Measurements from ENCODE around the gene ADARB1. TPM values are rescaled to one million over a fixed set of nuclear protein-coding genes. Genes with fewer than 3 reads are reported as not detected.
A peak's percentile ranks its signal among the peaks of the same experiment; 100 is the strongest.

ADARB1 gene
- total RNA-seq, 1 donor from 2014 or later = 32.0 TPM

DNA sequence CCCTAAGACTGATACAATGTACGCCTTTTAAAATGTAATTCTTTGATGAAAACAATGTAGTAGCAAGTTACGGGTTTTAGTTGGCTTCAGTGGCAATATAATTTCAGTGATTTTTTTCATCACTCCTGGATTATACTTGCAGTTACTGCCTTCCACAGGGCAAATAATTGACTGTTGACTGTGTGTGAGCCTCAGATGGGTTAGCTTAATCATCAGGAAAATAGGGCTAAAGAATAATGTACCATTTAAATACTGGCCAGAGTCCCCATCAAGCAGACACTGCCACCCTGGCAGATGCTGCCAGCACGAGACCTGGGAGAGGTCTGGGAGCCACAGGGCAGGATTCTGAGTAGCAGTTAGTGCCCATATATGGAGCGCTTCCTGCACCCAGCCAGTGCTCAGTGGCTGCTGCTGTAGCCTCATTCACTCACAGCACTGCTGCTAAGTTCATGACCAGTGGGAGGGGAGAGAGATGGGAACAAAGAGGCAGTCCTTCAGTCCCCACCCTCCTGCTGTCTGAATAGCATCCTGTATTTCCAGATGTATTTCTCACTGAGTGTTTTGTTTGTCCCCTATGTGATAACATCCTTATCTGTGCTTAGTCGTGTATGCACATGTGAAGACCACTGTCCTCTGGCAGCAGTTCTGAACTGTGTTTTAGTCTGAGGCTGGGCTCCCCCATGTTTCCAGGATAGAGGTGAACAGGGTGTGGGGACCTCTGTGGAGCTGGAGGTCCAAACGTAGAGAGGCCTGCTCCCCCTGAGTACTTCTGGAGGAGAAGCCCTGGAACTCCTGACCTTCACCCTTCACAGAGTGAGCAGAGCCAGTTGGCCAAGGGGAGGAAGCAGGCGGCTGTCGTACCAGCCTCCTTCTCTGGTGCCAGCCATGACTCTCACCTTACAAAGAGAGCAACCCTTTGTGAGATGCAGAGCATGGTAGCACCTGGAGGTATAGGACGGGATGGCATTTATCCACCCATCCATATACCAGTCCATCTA is 80.4 kb downstream of the ADARB1 start:
- DNase-seq = peak; percentile 29

DNA sequence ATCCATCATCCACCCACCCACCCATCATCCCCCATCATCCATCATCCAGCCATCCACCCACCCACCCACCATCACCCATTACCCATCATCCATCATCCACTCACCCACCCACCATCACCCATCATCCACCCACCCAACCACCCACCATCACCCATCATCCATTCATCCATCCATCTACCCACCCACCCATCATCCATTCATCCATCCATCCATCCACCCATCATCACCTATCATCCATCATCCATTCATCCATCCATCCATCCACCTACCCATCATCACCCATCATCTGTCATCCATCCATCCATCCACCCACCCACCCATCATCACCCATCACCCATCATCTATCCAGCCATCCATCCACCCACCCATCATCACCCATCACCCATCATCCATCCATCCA is 81.5 kb downstream of the ADARB1 start:
- DNase-seq = no peak

DNA sequence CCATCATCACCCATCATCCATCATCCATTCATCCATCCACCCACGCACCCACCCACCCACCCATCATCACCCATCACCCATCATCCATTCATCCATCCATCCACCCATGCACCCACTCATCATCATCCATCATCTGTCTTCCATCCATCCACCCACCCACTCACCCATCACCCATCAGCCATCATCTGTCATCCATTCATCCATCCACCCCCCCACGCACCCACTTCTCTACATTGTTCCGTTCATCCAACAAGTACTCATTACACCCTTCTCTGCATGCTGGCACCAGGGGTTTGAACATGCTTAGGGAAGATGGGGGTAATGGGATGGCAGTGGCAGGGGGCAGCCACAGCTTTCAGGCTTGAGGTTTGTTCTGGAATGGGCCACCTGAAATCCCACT is 82.1 kb downstream of the ADARB1 start:
- DNase-seq = no peak

DNA sequence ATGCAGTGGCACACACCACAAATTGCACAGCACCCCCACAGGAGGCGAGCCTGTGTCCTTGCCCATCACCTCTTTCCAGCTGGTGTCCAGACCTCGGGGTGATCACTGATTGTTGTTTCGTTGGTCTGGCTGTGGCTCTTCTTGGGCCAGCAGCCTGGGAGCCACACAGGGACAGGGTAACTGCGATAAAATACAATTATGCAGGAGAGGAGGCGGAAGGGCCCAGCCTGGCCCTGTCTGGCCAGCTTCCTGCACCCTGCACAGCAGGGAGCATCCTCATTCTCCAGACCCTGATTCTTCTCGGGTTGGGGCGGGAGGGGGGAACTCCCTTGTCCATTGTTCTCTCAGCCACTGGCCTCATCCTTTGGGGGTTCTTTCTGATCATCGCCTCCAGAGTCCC is 83.6 kb downstream of the ADARB1 start:
- no peak for DNase-seq

DNA sequence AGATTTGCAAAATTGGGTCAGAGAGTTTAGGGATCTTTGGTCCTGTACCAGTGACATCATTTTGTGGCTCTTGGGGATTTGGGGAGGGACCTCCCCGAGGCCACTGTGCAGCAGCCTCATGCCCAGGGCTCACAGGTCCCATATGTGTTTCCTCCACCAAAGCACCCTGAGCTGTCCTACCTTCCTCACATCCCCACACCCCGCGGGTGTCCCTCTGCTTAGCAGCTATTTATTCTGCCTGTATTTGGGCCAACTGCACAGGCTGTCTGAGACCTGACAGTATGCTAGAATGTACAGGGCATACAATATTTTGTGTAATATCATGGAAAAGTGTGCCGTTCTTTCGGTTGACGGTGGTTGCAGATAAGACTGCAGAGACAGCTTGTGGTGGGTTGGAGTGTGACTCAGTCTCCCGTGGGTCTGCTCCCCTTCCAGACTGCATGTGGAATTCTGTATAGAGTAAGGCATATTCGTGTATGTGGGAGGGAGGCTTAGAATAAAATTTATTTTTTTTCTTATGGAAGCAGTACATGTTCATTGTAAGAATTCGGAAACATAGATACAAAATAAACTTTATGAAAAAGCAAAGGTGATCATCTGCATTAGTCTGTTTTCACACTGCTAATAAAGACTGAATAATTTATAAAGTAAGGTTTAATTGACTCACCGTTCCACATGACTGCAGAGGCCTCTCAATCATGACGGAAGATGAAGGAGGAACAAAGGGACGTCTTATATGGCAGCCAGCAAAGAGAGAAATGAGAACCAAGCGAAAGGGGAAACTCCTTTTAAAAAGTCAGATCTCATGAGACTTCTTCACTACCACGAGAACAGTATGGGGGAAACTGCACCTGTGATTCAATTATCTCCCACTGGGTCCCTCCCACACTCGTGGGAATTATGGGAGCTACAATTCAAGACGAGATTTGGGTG is 84.4 kb downstream of the ADARB1 start:
- DNase-seq = no peak

DNA sequence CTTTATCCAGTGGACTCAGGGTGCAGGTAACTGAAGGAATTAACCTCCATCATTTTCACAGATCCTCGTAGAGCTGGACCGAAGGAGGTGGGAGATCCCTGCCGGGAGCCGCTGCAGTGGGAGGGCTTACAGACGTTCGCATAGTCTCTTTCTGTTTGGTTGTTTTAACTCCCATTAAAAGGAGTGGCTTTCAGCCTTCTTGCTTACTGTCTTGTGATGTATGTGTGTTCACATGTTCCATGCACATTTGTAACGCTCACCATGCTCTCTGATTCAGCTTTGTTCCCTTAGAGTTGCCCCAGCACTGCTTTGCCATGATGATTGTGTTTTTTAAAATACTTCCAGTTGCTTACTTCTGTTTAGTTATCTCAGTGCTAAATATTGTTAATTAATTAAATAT is 85.8 kb downstream of the ADARB1 start:
- no peak for DNase-seq

DNA sequence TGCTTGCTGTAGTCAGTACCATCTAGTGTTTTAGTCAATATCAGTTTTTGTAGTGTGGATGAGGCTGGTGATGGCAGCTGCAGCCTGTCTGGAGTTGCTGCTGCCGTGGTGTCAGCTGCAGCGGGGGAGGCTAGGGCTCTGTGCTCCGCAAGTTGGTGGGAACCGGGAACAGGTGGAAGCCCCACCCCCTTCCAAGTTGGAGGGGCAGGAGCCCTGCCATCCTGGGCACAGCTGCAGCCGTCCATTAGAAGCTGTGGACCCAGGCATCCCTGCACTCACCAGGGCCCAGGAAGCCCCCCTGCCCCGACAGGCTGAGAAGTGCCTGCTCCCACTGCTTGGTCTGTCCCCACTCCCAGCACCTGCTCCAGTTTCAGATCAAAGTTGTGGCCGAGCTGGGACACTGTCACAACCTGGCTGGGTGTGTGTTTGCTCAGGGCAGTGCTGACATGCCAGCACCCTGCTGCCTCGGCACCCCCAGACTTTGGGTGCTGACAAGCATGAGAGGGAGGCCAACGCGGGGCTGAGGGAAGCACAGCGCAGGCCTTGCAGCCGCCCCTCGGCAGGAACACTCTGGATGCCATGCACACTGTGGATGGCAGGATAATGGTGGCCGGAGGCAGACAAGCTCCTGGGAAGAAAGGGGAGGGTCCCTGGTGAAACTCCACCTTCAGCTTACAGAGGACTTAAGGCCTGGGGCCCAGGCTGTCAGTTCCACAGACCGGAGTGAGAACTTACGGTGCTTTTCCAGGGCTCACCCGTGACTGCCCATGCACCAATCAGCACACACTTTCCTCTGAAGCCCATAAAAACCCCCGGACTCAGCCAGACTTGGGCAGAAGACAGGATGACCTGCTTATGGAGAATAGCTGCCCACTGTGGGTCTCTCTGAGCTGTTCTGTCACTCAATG is 86.9 kb downstream of the ADARB1 start:
- DNase-seq = no peak

DNA sequence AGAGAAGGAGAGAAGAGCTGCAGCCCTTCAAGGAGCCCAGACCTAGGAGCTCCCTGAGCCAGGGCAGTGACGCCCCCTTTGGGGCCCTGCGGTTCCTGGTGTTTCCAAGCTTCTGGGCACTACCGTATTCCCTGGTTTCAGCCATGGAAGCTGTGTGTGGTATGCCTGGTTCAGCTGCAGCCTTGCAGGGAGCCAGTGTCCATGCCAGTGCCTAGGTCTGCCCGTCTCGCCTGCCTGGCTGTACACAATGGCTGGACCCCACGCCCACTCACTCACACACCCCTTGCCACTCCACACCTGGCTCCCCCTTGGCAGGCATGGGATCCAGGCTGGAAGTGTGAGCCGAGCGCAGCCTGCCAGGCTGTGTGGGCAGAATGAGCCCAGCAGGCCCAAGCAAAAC is 87.7 kb downstream of the ADARB1 start:
- DNase-seq = no peak

DNA sequence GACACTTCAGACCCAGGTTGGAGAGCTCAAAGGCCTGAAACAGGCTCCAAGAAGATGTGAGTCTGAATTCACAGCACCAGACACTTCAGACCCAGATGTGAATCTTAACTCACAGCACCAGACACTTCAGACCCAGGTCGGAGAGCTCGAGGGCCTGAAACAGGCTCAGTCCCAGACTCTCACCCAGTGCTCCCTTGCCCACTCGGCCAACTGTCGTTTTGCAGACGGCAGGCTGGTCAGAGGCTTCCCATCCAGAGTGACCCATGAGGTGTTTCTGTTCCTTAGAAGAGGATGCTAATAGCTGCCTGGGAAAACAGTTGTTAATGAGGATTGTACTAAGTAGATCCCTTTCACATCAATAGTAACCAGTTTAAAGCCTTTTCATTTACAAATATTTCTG is 88.4 kb downstream of the ADARB1 start:
- DNase-seq = no peak

DNA sequence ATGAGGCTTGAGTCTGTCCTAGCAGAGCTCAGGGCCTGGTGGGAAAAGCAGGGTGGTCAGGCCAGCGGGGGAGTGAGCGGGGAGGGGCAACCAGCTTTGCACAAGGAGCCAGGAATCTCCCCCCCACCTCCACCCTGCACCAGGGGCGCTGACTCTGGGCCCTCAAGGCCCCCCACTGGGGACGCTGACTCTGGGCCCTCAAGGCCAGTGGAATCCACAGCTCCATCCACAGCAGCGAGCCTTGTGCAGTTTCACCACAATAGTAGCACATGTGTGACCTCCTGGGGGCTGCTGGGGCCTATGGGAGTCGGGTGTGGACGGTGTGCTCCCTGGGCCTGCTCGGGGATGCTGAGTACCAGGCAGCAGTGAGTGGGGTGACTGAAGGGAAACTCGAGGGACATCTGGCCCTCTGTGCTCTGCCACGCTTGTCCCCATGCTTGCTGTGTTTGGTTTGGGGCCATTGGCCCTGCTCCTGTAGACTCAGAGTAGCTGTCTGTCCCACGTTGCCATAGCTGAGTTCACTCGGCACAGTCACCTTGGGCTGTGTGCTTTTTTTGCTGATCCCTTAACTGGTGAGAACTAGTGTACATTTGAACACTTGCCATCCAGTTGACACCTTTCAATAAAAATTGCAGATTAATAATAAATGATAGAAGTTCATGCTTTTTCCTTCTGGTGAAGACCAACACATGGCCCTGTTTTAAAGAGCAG is 89.2 kb downstream of the ADARB1 start:
- DNase-seq = no peak

DNA sequence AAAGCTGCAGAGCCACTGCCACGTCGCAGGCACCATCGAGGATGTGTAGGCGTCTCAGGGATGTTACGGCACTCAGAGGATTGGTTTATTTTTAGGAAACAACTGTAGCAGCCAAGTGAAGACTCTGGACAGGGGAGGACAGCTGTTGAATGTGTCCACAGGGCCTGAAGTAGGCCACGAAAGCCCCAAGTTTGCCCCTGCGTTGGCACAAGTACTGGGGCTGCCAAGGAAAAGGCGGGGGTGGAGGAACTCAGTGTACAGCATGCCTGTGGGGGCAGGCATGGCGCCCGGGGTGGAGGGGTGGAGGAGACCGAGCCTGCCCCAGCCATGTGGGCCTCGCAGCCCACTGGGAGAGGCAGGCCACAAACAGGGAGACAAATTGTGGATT is 89.7 kb downstream of the ADARB1 start:
- no peak for DNase-seq

DNA sequence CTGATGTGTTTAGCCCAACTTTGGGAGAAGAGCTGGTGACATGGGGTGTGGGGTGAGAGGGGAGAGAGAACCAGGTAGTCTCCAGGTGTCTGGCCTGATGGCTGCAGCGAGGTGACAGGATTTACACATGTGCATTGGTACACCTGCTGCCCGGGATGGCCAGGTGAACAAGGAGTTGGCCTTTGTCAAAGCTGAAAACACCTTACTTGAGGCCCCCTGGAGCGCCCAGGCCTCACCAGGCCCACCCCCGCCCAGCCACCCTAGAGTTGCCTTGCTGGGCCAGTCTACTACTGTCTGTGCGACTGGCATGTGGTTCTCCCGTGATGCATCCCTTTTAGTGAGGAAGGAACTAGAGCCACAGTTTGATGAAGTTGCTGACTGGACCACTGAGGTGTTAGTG is 90.5 kb downstream of the ADARB1 start:
- DNase-seq = no peak

DNA sequence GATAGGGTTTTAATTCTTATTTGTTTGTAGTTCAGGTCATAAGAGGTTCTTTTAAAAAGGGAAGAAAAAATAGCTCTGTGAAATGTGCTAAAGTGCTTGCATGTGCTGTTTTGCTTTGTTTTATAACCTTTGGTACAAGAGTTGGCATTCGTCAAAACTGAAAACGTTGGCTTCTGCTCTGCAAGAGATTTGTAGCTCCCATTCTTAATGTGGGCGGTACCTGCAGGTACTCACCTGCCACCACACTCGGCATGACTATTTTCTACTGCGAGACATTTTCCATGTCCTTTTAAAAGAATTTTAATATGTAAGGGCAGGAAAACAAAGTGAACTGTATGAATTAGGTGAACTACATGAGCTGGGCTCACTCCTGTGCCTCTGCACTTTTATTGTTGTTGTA is 92.6 kb downstream of the ADARB1 start:
- no peak for DNase-seq

DNA sequence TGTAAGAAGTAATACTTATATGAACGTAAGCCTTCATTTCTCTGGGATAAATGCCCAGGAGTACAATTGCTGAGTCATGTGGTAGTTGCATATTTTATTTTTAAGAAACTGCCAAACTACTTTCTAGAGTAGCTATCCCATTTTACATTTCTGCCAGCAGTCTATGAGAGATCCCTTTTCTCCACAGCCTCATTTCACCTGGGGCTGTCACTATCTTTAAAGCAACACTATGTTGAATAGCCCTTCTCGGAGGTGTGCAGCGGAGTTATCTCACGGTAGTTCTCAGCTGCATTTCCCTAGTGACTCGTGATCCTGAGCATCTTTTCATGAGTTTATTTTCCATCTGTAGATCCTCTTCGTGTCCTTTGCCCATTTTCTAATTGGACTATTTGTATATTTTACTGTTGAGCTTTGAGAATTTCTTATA is 93.4 kb downstream of the ADARB1 start:
- no peak for DNase-seq

DNA sequence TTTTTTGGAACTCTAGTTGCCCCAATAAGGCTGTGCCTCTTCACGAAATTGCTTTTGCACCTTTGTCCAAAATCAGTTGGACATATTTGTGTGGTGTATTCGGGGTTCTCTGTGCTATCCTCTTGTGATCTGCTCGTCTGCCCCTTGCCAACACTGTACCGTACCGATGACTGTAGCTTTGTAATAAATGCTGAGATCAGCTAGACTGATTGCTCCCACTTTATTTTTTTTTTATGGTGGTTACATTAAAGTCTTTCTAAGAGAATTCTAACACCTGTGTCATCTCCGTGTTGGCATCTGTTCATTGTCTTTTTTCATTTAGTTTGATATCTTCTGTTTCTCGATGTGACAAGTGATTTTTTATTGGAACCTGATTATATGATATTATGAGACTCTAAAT is 94.1 kb downstream of the ADARB1 start:
- no peak for DNase-seq

DNA sequence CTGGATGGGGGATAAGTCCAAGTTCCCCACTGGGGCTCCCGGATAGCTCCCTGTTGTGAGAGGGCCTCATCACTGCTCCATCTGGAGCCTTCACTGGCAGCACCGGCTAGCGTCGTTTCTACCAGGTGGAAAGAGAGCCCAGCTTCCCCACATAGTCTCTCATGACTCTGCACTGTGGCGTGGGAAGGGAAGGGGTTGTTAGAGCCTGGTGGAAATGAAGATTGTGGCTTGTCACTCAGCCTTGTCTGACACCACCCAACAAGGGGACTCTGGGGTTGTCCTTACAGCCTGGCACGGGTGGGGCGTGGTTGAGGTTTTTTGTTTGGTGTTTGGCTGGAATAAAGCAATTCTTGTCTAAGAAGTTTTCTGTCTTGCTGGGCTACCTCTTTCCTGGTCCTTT is 94.6 kb downstream of the ADARB1 start:
- no peak for DNase-seq

DNA sequence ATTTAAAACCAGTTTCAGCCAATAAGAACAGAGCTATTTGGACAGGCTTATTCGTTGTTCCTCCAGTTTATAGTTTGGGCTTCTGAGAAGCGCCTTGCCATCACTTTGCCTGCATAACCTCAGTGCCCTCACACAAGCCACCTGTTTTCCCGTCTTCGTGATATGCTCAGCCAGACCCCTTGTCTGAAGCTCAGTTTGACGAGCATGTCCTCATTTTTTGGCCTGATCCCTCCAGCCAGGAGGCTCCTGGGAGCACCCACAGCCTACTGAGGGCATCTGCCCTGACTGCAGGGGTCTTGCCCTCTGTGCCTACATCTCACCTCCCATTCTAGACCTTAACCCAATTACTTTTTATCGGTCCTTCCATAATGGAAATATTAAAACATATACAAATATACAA is 95.3 kb downstream of the ADARB1 start:
- no peak for DNase-seq

DNA sequence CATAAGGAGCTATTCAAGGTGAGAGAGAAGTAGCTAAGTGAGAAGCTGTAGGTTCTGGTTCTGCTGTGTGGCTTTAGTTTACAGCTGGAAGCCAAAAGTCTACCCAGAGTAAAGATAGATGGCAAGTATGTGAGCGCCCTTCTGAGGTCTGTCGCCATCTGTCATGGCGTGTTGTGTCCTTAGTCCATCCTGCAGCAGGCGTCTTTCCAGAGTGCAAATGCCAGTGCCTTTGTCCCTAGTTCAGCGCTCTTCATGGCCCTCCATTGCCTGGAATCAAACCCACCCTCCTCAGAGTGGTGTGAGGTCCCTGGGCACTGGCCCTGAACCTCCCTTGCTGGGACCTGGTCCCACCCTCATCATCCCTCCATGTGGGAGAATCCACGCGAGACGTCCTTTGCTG is 96.6 kb downstream of the ADARB1 start:
- no peak for DNase-seq

DNA sequence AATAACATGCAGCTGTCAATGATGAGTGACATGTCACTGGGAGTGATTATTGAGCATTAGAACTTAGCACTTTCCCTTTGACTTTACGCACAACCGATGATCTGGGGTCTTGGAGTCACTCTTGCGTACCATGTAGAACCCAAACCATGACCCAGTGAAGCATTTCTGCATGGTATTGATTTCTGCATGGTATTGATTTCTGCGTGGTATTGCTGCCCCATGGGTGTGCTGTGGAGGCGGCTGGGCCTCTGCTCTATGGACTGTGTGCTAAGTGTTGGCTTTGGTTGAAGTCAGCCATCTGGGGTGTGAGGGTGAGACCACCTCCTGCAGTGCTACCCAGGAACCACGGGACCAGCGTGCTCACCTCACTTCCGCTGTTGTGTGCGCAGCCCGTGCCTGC is 98.0 kb downstream of the ADARB1 start:
- DNase-seq = no peak

DNA sequence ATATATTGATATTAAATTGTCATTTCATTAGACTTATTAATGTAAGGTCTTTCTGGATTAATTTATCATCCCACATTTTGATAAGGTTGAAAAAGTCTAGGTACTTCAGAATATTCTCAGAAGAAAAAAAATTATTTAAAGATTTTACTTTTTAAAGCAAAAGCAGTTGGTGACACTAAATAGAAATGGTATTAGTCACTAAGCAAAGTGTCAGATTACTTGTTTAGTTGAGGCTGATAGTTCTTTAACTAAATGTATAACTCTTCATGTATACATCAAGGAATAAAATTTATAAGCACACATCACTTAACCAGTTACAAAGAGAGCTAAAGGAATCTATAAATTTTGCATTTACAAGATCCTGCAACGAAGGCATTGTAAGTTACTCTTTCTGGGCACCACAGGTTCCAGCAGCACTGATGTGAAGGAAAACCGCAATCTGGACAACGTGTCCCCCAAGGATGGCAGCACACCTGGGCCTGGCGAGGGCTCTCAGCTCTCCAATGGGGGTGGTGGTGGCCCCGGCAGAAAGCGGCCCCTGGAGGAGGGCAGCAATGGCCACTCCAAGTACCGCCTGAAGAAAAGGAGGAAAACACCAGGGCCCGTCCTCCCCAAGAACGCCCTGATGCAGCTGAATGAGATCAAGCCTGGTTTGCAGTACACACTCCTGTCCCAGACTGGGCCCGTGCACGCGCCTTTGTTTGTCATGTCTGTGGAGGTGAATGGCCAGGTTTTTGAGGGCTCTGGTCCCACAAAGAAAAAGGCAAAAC is 101.1 kb downstream of the ADARB1 start:
- no peak for DNase-seq

DNA sequence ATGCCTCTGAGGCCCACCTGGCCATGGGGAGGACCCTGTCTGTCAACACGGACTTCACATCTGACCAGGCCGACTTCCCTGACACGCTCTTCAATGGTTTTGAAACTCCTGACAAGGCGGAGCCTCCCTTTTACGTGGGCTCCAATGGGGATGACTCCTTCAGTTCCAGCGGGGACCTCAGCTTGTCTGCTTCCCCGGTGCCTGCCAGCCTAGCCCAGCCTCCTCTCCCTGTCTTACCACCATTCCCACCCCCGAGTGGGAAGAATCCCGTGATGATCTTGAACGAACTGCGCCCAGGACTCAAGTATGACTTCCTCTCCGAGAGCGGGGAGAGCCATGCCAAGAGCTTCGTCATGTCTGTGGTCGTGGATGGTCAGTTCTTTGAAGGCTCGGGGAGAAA is 101.8 kb downstream of the ADARB1 start:
- DNase-seq = no peak

All from dermis blood vessel endothelial cell (primary cell).